ENCODE data around the gene F10.

DNA sequence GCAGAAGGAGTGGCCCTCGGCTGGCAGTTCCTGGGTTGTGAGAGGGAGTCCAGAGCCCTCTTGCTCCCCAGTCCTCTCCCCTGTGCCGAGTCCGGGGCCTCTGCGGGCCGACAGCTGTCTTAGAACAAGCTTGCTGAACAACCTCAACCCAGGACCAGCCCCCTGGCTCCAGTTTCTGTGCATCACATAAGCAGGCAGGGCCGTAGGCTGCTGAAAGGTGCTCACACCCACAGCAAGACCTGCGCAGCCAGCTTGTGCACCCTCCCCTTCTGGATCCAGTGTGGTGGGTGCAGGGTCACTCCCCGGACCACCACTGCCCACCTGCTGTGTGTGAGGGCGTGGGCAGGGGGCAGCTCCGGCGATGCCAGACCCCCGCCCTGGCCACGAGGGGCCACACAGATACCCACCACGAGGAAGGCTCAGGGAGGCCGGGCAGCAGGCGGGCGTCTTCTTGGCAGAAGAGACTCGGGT, 42.2 kb upstream of the F10 start:
- TF ChIP-seq, protein P1, sequence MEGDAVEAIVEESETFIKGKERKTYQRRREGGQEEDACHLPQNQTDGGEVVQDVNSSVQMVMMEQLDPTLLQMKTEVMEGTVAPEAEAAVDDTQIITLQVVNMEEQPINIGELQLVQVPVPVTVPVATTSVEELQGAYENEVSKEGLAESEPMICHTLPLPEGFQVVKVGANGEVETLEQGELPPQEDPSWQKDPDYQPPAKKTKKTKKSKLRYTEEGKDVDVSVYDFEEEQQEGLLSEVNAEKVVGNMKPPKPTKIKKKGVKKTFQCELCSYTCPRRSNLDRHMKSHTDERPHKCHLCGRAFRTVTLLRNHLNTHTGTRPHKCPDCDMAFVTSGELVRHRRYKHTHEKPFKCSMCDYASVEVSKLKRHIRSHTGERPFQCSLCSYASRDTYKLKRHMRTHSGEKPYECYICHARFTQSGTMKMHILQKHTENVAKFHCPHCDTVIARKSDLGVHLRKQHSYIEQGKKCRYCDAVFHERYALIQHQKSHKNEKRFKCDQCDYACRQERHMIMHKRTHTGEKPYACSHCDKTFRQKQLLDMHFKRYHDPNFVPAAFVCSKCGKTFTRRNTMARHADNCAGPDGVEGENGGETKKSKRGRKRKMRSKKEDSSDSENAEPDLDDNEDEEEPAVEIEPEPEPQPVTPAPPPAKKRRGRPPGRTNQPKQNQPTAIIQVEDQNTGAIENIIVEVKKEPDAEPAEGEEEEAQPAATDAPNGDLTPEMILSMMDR (conservative IDR thresholded peaks at IDR 0.05 in 1 of 2, IDR thresholded peaks at IDR 0.05 in 1 of 2; ENCODE audit: extremely low read depth in 1 of 2, insufficient read depth in 1 of 2, low read depth in 1 of 2, low read length in 2 of 2) = no peak
- no peak for TF ChIP-seq EZH2 (IDR thresholded peaks at IDR 0.05; ENCODE audit: borderline replicate concordance, low read length)
